GM12864 (cell line): ENCODE data around the gene TMEM174.

Source experiments
- DNase-seq: peaks from one replicate; pipeline ENCODE4 v3.0.0-alpha.2; 2011; ENCODE audit warnings: low read depth
- H3K4me3 ChIP-seq: 2 replicates; pipeline ENCODE4 v1.5.1; 2011; ENCODE audit warnings: mild to moderate bottlenecking, low read depth, low read length, control low read depth
- CTCF ChIP-seq: IDR thresholded peaks from 2 replicates; pipeline ENCODE4 v1.5.1; 2011; ENCODE audit warnings: low read depth, mild to moderate bottlenecking, moderate library complexity, low read length, control low read depth, inconsistent platforms; ENCODE audit errors: missing control alignments

TMEM174 gene

GRCh38 chr5:73139485-73139884, 33.5 kb upstream of the TMEM174 start:
- DNase-seq, result no peak
- no peak overlapping the region for H3K4me3 ChIP-seq
- TF ChIP-seq CTCF, result no peak

GRCh38 chr5:73140801-73141200, 32.2 kb upstream of the TMEM174 start:
- no peak overlapping the region for H3K4me3 ChIP-seq
- no peak for DNase-seq
- TF ChIP-seq CTCF, result no peak

GRCh38 chr5:73142035-73142434, 31.0 kb upstream of the TMEM174 start:
- no peak for TF ChIP-seq CTCF
- no peak overlapping the region for H3K4me3 ChIP-seq
- no peak for DNase-seq

- no peak overlapping the region for H3K4me3 ChIP-seq
- DNase-seq, result no peak
- TF ChIP-seq CTCF, result no peak
Observed at GRCh38 chr5:73143716-73144115, 29.3 kb upstream of the TMEM174 start.

- no peak for DNase-seq
- no peak overlapping the region for H3K4me3 ChIP-seq
- no peak for TF ChIP-seq CTCF
Observed at GRCh38 chr5:73149540-73149939, 23.5 kb upstream of the TMEM174 start.

GRCh38 chr5:73150876-73151275, 22.1 kb upstream of the TMEM174 start:
- H3K4me3 ChIP-seq, result no peak overlapping the region
- no peak for TF ChIP-seq CTCF
- DNase-seq, result no peak

- no peak overlapping the region for H3K4me3 ChIP-seq
- no peak for TF ChIP-seq CTCF
- no peak for DNase-seq
Observed at GRCh38 chr5:73151766-73152410, 21.1 kb upstream of the TMEM174 start.
